DND-41 (cell line): Measurements from ENCODE around the gene IFFO2.

Source experiments
- CTCF ChIP-seq: IDR thresholded peaks from 2 replicates; pipeline ENCODE4 v1.5.1; 2012; ENCODE audit warnings: borderline replicate concordance, low read length, moderate library complexity, mild to moderate bottlenecking; ENCODE audit not compliant: poor library complexity, severe bottlenecking; ENCODE audit errors: extremely low read depth
- EZH2 ChIP-seq: IDR thresholded peaks from 3 replicates; pipeline ENCODE4 v1.6.1; 2012; ENCODE audit warnings: borderline replicate concordance, low read depth, mild to moderate bottlenecking, moderate library complexity, low read length, inconsistent platforms; ENCODE audit not compliant: severe bottlenecking

GRCh38 chr1:18947570-18947969, 8.9 kb downstream of the IFFO2 start:
- TF ChIP-seq CTCF (no peak), EZH2 (no peak)
